GM19099 (cell line): ENCODE results near the gene TIMELESS.

ENCODE experiments used
- POLR2A ChIP-seq: IDR thresholded peaks from 3 replicates; pipeline ENCODE4 v1.6.1; 2011; ENCODE audit warnings: low read depth; ENCODE audit not compliant: insufficient read length; ENCODE audit errors: extremely low read depth

TIMELESS gene

GRCh38 chr12:56366948-56367347 lies 82.3 kb downstream of the TIMELESS start:
- no peak for TF ChIP-seq POLR2A
